ENCODE measurements around the gene TBX6. TPM values are rescaled to one million over a fixed set of nuclear protein-coding genes. Genes with fewer than 3 reads are reported as not detected.

TBX6 gene
- total RNA-seq, 1 donor from 2014 or later, result 6.4 TPM

- H3K9me3 ChIP-seq, result no peaks in the 10 kb centered on the region
- DNase-seq (ENCODE audit: extremely low spot score in 2 of 2), result no peak
- H3K27ac ChIP-seq, result peak overlapping the region; percentile 57
- peaks cover 56% of the 10 kb centered on the region for H3K4me1 ChIP-seq
- TF ChIP-seq CTCF (IDR thresholded peaks at IDR 0.05), result no peak
- TF ChIP-seq POLR2AphosphoS5 (IDR thresholded peaks at IDR 0.05; ENCODE audit: insufficient read depth in 1 of 2, low read depth in 1 of 2), result no peak
- TF ChIP-seq POLR2A (IDR thresholded peaks at IDR 0.05), result no peak
- H3K4me3 ChIP-seq, result no peak overlapping the region
- H3K36me3 ChIP-seq, result peaks cover 0 to 58% of the 10 kb centered on the region in 2 donors
- intact Hi-C loops (cut with DNase I), result loop anchor here (5.0 to 10.0 kb wide), 2 partner anchors 256 to 336 kb away; partner anchors contain the start of genes PRRT2 and ZNF771
- H3K27me3 ChIP-seq, result no peaks in the 10 kb centered on the region
Observed at GRCh38 chr16:30068333-30068732, 23.4 kb downstream of the TBX6 start.

- Histone ChIP-seq H3K36me3 (peaks cover 0 to 55% of the 10 kb centered on the region in 2 donors), H3K27ac (peak overlapping the region; percentile 99), H3K4me1 (peaks cover 62% of the 10 kb centered on the region)
Observed at GRCh38 chr16:30067584-30067916, 24.2 kb downstream of the TBX6 start.

GRCh38 chr16:30066761-30067583 lies 24.8 kb downstream of the TBX6 start:
- Histone ChIP-seq H3K27me3 (no peaks in the 10 kb centered on the region), H3K4me1 (peaks cover 62% of the 10 kb centered on the region), H3K9me3 (no peaks in the 10 kb centered on the region), H3K4me3 (peak overlapping the region; percentile 80 to 100), H3K27ac (peak overlapping the region; percentile 99), H3K36me3 (peaks cover 0 to 49% of the 10 kb centered on the region in 2 donors)
- TF ChIP-seq POLR2AphosphoS5 (IDR thresholded peaks at IDR 0.05; ENCODE audit: insufficient read depth in 1 of 2, low read depth in 1 of 2) (peak in 1 of 2 donors; percentile 28), CTCF (IDR thresholded peaks at IDR 0.05) (no peak)
- intact Hi-C loops (cut with DNase I), result loop anchor here (5.0 to 10.0 kb wide), 2 partner anchors 255 to 338 kb away; partner anchors contain the start of genes PRRT2 and ZNF771
- no peak for DNase-seq (ENCODE audit: extremely low spot score in 2 of 2)

More at GRCh38 chr16:30067584-30067916, 24.2 kb downstream of the TBX6 start:
- H3K9me3 ChIP-seq, result no peaks in the 10 kb centered on the region
- intact Hi-C loops (cut with DNase I), result loop anchor here (5.0 to 10.0 kb wide), 2 partner anchors 255 to 337 kb away; partner anchors contain the start of genes PRRT2 and ZNF771
- peak overlapping the region; percentile 80 to 100 for H3K4me3 ChIP-seq
- DNase-seq (ENCODE audit: extremely low spot score in 2 of 2), result no peak
- no peak for TF ChIP-seq POLR2A (IDR thresholded peaks at IDR 0.05)
- TF ChIP-seq POLR2AphosphoS5 (IDR thresholded peaks at IDR 0.05; ENCODE audit: insufficient read depth in 1 of 2, low read depth in 1 of 2), result no peak
- TF ChIP-seq CTCF (IDR thresholded peaks at IDR 0.05), result no peak
- no peaks in the 10 kb centered on the region for H3K27me3 ChIP-seq

GRCh38 chr16:30065943-30066760 lies 25.6 kb downstream of the TBX6 start:
- Histone ChIP-seq H3K36me3 (peaks cover 0 to 41% of the 10 kb centered on the region in 2 donors), H3K27ac (peak overlapping the region; percentile 99), H3K4me3 (peak overlapping the region; percentile 80 to 100), H3K9me3 (no peaks in the 10 kb centered on the region), H3K27me3 (no peaks in the 10 kb centered on the region), H3K4me1 (peaks cover 62% of the 10 kb centered on the region)
- TF ChIP-seq POLR2AphosphoS5 (IDR thresholded peaks at IDR 0.05; ENCODE audit: insufficient read depth in 1 of 2, low read depth in 1 of 2) (peak in 1 of 2 donors; percentile 11), POLR2A (IDR thresholded peaks at IDR 0.05) (no peak), CTCF (IDR thresholded peaks at IDR 0.05) (no peak)
- intact Hi-C loops (cut with DNase I), result loop anchor here (5.0 to 10.0 kb wide), 2 partner anchors 254 to 339 kb away; partner anchors contain the start of genes PRRT2 and ZNF771
- DNase-seq (ENCODE audit: extremely low spot score in 2 of 2), result no peak

Data from vagina (tissue), 2 donors.